Measurements from ENCODE around the gene LRCH1. TPM values are rescaled to one million over a fixed set of nuclear protein-coding genes. Genes with fewer than 3 reads are reported as not detected.

The LRCH1 gene
- total and polyA plus RNA-seq, 2 of the 13 experiments (the other 11 are each of a cell fraction or from before 2014, with no cell fraction given) = 4.1 to 12.6 TPM

GRCh38 chr13:46551410-46552302 lies 1.3 kb upstream of the LRCH1 start (continued):
- TF ChIP-seq, protein P1, sequence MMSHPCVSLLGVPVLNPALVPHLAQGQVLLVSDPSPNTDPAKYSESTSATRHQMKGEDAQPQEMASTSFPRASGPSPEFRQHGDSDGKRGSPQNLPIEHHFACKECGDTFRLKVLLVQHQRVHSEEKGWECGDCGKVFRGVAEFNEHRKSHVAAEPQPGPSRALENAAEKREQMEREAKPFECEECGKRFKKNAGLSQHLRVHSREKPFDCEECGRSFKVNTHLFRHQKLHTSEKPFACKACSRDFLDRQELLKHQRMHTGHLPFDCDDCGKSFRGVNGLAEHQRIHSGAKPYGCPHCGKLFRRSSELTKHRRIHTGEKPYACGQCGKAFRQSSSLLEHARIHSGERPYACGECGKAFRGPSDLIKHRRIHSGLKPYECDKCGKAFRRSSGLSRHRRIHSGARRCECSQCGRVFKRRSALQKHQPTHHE (CRISPR knock-in tag; IDR thresholded peaks at IDR 0.05; ENCODE audit: borderline replicate concordance) = no peak
- no peak for TF ChIP-seq FOXO1 (CRISPR knock-in tag; IDR thresholded peaks at IDR 0.05)
- peak in 1 of 2 experiments; percentile 43; a peak in 1 of 4 replicates for TF ChIP-seq HMGXB4 (CRISPR knock-in tag; IDR thresholded peaks at IDR 0.05; ENCODE audit: borderline replicate concordance in 1 of 2, low read depth in 1 of 2)
- TF ChIP-seq SP4 (CRISPR knock-in tag; IDR thresholded peaks at IDR 0.05) = no peak
- TF ChIP-seq, protein P2, sequence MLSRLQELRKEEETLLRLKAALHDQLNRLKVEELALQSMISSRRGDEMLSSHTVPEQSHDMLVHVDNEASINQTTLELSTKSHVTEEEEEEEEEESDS (CRISPR knock-in tag; IDR thresholded peaks at IDR 0.05; ENCODE audit: borderline replicate concordance) = no peak
- no peak for TF ChIP-seq CENPT (CRISPR knock-in tag; IDR thresholded peaks at IDR 0.05; ENCODE audit: low read depth)
- TF ChIP-seq SALL2 (CRISPR knock-in tag; IDR thresholded peaks at IDR 0.05) = no peak
- no peak for TF ChIP-seq MEIS1 (CRISPR knock-in tag; IDR thresholded peaks at IDR 0.05; ENCODE audit: borderline replicate concordance)
- TF ChIP-seq NONO (IDR thresholded peaks at IDR 0.05) = no peak
- TF ChIP-seq NONO (CRISPR knock-in tag; conservative IDR thresholded peaks at IDR 0.05) = 0 out of 2 replicates have a peak, but pooled peaks have one; percentile 3
- TF ChIP-seq YY1 (IDR thresholded peaks at IDR 0.05; ENCODE audit: insufficient read depth, insufficient replicate concordance, low read depth, low read length) = no peak
- TF ChIP-seq MIXL1 (CRISPR knock-in tag; IDR thresholded peaks at IDR 0.05) = 0 out of 2 replicates have a peak, but pooled peaks have one; percentile 20
- TF ChIP-seq, protein P3, sequence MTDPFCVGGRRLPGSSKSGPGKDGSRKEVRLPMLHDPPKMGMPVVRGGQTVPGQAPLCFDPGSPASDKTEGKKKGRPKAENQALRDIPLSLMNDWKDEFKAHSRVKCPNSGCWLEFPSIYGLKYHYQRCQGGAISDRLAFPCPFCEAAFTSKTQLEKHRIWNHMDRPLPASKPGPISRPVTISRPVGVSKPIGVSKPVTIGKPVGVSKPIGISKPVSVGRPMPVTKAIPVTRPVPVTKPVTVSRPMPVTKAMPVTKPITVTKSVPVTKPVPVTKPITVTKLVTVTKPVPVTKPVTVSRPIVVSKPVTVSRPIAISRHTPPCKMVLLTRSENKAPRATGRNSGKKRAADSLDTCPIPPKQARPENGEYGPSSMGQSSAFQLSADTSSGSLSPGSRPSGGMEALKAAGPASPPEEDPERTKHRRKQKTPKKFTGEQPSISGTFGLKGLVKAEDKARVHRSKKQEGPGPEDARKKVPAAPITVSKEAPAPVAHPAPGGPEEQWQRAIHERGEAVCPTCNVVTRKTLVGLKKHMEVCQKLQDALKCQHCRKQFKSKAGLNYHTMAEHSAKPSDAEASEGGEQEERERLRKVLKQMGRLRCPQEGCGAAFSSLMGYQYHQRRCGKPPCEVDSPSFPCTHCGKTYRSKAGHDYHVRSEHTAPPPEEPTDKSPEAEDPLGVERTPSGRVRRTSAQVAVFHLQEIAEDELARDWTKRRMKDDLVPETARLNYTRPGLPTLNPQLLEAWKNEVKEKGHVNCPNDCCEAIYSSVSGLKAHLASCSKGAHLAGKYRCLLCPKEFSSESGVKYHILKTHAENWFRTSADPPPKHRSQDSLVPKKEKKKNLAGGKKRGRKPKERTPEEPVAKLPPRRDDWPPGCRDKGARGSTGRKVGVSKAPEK (CRISPR knock-in tag; IDR thresholded peaks at IDR 0.05; ENCODE audit: borderline replicate concordance) = no peak
- no peak for TF ChIP-seq ZNF552 (CRISPR knock-in tag; IDR thresholded peaks at IDR 0.05; ENCODE audit: borderline replicate concordance)
- no peak for TF ChIP-seq HNF1A (IDR thresholded peaks at IDR 0.05; ENCODE audit: low read depth)
- TF ChIP-seq HNF1A (CRISPR knock-in tag; IDR thresholded peaks at IDR 0.05; ENCODE audit: borderline replicate concordance) = no peak
- TF ChIP-seq RFX5 (IDR thresholded peaks at IDR 0.05; ENCODE audit: low read depth, low read length) = no peak
- no peak for TF ChIP-seq PPARG (CRISPR knock-in tag; conservative IDR thresholded peaks at IDR 0.05)

All from HepG2 (cell line).